K562 (cell line): ENCODE measurements around the gene PRF1. TPM values are rescaled to one million over a fixed set of nuclear protein-coding genes. Genes with fewer than 3 reads are reported as not detected.
A peak's percentile ranks its signal among the peaks of the same experiment; 100 is the strongest.

Source experiments
- ADNP ChIP-seq: fragments of 200-800 bp; sonication (Bioruptor generic); IDR thresholded peaks from 2 replicates; pipeline ENCODE4 v1.6.1; 2016; ENCODE audit warnings: missing genetic modification characterization, missing compliant biosample characterization
- ARID2 ChIP-seq: fragments of 450-650 bp; IDR thresholded peaks from 2 replicates; pipeline ENCODE4 v1.6.1; 2017; ENCODE audit warnings: antibody characterized with exemption, mild to moderate bottlenecking
- DEAF1 ChIP-seq: fragments of 450-650 bp; formaldehyde crosslinking; IDR thresholded peaks from 2 replicates; pipeline ENCODE4 v1.4.0; 2020; ENCODE audit warnings: mild to moderate bottlenecking, moderate library complexity
- ETV5 ChIP-seq: sonication (generic); formaldehyde crosslinking; IDR thresholded peaks from 2 replicates; pipeline ENCODE4 v1.4.0; 2020; ENCODE audit warnings: low read depth, mild to moderate bottlenecking, missing genetic modification reagents
- ETV6 ChIP-seq, 3 experiments: fragments of 150-350 bp in 1 of 3; sonication (generic) in 1 of 3; formaldehyde crosslinking in 1 of 3; IDR thresholded peaks; 2 replicates each; pipeline versions ENCODE4 v1.6.1 to v1.8.0; 2014 to 2022; ENCODE audit warnings: borderline replicate concordance in 2 of 3, low read depth in 2 of 3, antibody characterized with exemption in 1 of 3, low read length in 1 of 3, mild to moderate bottlenecking in 1 of 3, missing genetic modification reagents in 1 of 3
- HDAC1 ChIP-seq, 2 experiments: fragments of 450-650 bp; IDR thresholded peaks; 2 replicates each; pipeline ENCODE4 v1.6.1; 2016 to 2017; ENCODE audit warnings: inconsistent platforms in 1 of 2, mild to moderate bottlenecking in 1 of 2, moderate library complexity in 1 of 2
- HNRNPH1 ChIP-seq: fragments of 200-400 bp; formaldehyde crosslinking; optimal IDR thresholded peaks from 2 replicates; pipeline ENCODE3; 2017; ENCODE audit warnings: low read depth, mild to moderate bottlenecking, low read length, moderate library complexity
- POLR2B ChIP-seq: fragments of 450-650 bp; IDR thresholded peaks from 2 replicates; pipeline ENCODE4 v1.6.1; 2018; ENCODE audit warnings: low read depth; ENCODE audit not compliant: partially characterized antibody
- POLR2H ChIP-seq: IDR thresholded peaks from 2 replicates; pipeline ENCODE4 v1.6.1; 2016; ENCODE audit warnings: missing genetic modification characterization, low read depth, mild to moderate bottlenecking, control low read depth, missing compliant biosample characterization, moderate library complexity
- RAD21 ChIP-seq, 2 experiments: fragments of 250-450 bp in 1 of 2; fragments of 450-650 bp in 1 of 2; sonication (Bioruptor Pico) in 1 of 2; formaldehyde crosslinking in 1 of 2; IDR thresholded peaks in 1 of 2; conservative IDR thresholded peaks in 1 of 2; 2 replicates each; pipeline versions ENCODE4 v1.4.0 to v1.8.0; 2020 to 2022; ENCODE audit warnings: mild to moderate bottlenecking in 2 of 2, moderate library complexity in 1 of 2
- RB1 ChIP-seq: fragments of 450-650 bp; IDR thresholded peaks from 2 replicates; pipeline ENCODE4 v1.6.1; 2017; ENCODE audit warnings: low read depth, mild to moderate bottlenecking
- RCOR1 ChIP-seq, 2 experiments: IDR thresholded peaks; 2 replicates each; pipeline ENCODE4 v1.6.1; 2012; ENCODE audit warnings: low read depth in 2 of 2, low read length in 2 of 2, borderline replicate concordance in 1 of 2, improper control_type of control experiment in 1 of 2
- SETDB1 ChIP-seq: IDR thresholded peaks from one replicate; pipeline ENCODE4 v1.6.1; 2012; ENCODE audit warnings: low read length, control low read depth, inconsistent platforms
- SMARCE1 ChIP-seq: fragments of 450-650 bp; IDR thresholded peaks from 2 replicates; pipeline ENCODE4 v1.7.1; 2016; ENCODE audit warnings: mild to moderate bottlenecking
- SP1 ChIP-seq: sonication (generic); formaldehyde crosslinking; IDR thresholded peaks from 2 replicates; pipeline ENCODE4 v1.8.1; 2022; ENCODE audit warnings: mild to moderate bottlenecking, missing genetic modification reagents
- SUPT5H ChIP-seq: fragments of 450-650 bp; IDR thresholded peaks from 2 replicates; pipeline ENCODE4 v1.6.1; 2016
- XRCC5 ChIP-seq: fragments of 200-400 bp; formaldehyde crosslinking; IDR thresholded peaks from 2 replicates; pipeline ENCODE4 v1.6.1; 2017; ENCODE audit warnings: low read depth, mild to moderate bottlenecking, low read length
- ZKSCAN3 ChIP-seq: fragments of 250-450 bp; sonication (Bioruptor Pico); IDR thresholded peaks from 2 replicates; pipeline ENCODE4 v1.4.0; 2020
- ZNF12 ChIP-seq: sonication (generic); formaldehyde crosslinking; IDR thresholded peaks from 2 replicates; pipeline ENCODE4 v1.4.0; 2020; ENCODE audit warnings: mild to moderate bottlenecking, missing genetic modification reagents
- ZNF274 ChIP-seq: IDR thresholded peaks from 2 replicates; pipeline ENCODE4 v1.6.1; 2011; ENCODE audit warnings: low read depth, mild to moderate bottlenecking, low read length, moderate library complexity, borderline replicate concordance
- ZNF655 ChIP-seq: fragments of 250-450 bp; sonication (Bioruptor Pico); IDR thresholded peaks from 2 replicates; pipeline ENCODE4 v1.5.0; 2021
- ZNF76 ChIP-seq: fragments of 250-450 bp; sonication (Bioruptor Pico); IDR thresholded peaks from 2 replicates; pipeline ENCODE4 v1.4.0; 2020; ENCODE audit warnings: mild to moderate bottlenecking, moderate library complexity, borderline replicate concordance
- polyA plus RNA-seq, 8 experiments: library from polyadenylated mRNA; depleted of rRNA in 4 of 8; stranded (reverse) in 5 of 8; unstranded in 3 of 8; fragments of >200 nt; fragmentation: Nextera tagmentation in 2 of 8; fragmentation: Illumina TruSeq in 1 of 8; extraction: Ambion mirVana in 2 of 8; extraction: Trizol in 1 of 8; gene quantifications; 2 replicates each; pipeline versions ENCODE4 v1.2.1 to v1.2.3, GENCODE V29; 2011 to 2014; ENCODE audit warnings: inconsistent platforms in 1 of 8, missing spikeins in 1 of 8
- total RNA-seq, 7 experiments: library from RNA; depleted of rRNA in 6 of 7; stranded (reverse); fragments of >200 nt in 6 of 7; fragmentation: Illumina TruSeq in 2 of 7; extraction: Trizol in 2 of 7; gene quantifications; 2 replicates each; pipeline versions ENCODE4 v1.2.1 to v1.2.3, GENCODE V29; 2011 to 2021; ENCODE audit warnings: low replicate concordance in 1 of 7
- TF ChIP-seq, protein P1 (sequence below), 2 experiments: IDR thresholded peaks; 2 replicates each; pipeline ENCODE4 v1.6.1; 2011; ENCODE audit warnings: borderline replicate concordance in 1 of 2, control low read depth in 1 of 2, low read depth in 1 of 2, low read length in 1 of 2, mild to moderate bottlenecking in 1 of 2, mixed read lengths in 1 of 2, moderate library complexity in 1 of 2; ENCODE audit not compliant: insufficient read depth in 1 of 2, insufficient read length in 1 of 2, poor library complexity in 1 of 2, severe bottlenecking in 1 of 2; ENCODE audit errors: extremely low read depth in 1 of 2

PRF1 gene
- total and polyA plus RNA-seq, 9 of the 15 experiments (the other 6 are each of a cell fraction or from before 2014, with no cell fraction given) = 3.8 to 8.6 (median 6.3) TPM

- TF ChIP-seq DEAF1 (CRISPR knock-in tag) = peak; percentile 81
- 0 out of 2 replicates have a peak, but pooled peaks have one; percentile 46 for TF ChIP-seq SUPT5H
- TF ChIP-seq, protein P1, sequence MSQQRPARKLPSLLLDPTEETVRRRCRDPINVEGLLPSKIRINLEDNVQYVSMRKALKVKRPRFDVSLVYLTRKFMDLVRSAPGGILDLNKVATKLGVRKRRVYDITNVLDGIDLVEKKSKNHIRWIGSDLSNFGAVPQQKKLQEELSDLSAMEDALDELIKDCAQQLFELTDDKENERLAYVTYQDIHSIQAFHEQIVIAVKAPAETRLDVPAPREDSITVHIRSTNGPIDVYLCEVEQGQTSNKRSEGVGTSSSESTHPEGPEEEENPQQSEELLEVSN (IDR thresholded peaks at IDR 0.05; ENCODE audit: borderline replicate concordance in 1 of 2, extremely low read depth in 1 of 2, insufficient read depth in 1 of 2, insufficient read length in 1 of 2, low read depth in 1 of 2, low read length in 1 of 2, poor library complexity in 1 of 2, severe bottlenecking in 1 of 2) = peak in 1 of 2 experiments; percentile 24
- TF ChIP-seq ARID2 = 0 out of 2 replicates have a peak, but pooled peaks have one; percentile 74
- TF ChIP-seq ZNF274 = no peak
- TF ChIP-seq ADNP (tag) = 0 out of 2 replicates have a peak, but pooled peaks have one; percentile 33
- TF ChIP-seq ZKSCAN3 = no peak
- TF ChIP-seq SETDB1 = no peak
- TF ChIP-seq ZNF655 (CRISPR knock-in tag) = no peak
- TF ChIP-seq HDAC1 (IDR thresholded peaks at IDR 0.05) = peak in 1 of 2 experiments; percentile 99; a peak in 3 of 4 replicates
- peak; percentile 83 to 87 for TF ChIP-seq RAD21 (CRISPR knock-in tag; conservative IDR thresholded peaks at IDR 0.05 in 1 of 2, IDR thresholded peaks at IDR 0.05 in 1 of 2)
- TF ChIP-seq ETV5 (CRISPR knock-in tag) = peak; percentile 69; the same call in 1 of the 2 replicates
- TF ChIP-seq ZNF76 (CRISPR knock-in tag) = no peak
- TF ChIP-seq RB1 = peak; percentile 60; the same call in 1 of the 2 replicates
- no peak for TF ChIP-seq ETV6 (IDR thresholded peaks at IDR 0.05; ENCODE audit: borderline replicate concordance in 1 of 2, low read depth in 2 of 2, low read length in 1 of 2)
- no peak for TF ChIP-seq ETV6 (CRISPR knock-in tag; IDR thresholded peaks at IDR 0.05; ENCODE audit: borderline replicate concordance)
- TF ChIP-seq RCOR1 (IDR thresholded peaks at IDR 0.05; ENCODE audit: borderline replicate concordance in 1 of 2, low read depth in 2 of 2, low read length in 2 of 2) = peak; percentile 98 to 99
- TF ChIP-seq POLR2H = no peak
- peak; percentile 95 for TF ChIP-seq SMARCE1
- TF ChIP-seq ZNF12 (CRISPR knock-in tag) = peak; percentile 67; the same call in 1 of the 2 replicates
- peak; percentile 94 for TF ChIP-seq XRCC5
- no peak for TF ChIP-seq HNRNPH1
- TF ChIP-seq POLR2B = peak; percentile 62
- TF ChIP-seq SP1 (CRISPR knock-in tag) = peak; percentile 72
Observed at GRCh38 chr10:70558871-70559810, 43.4 kb downstream of the PRF1 start (continued).
